ENCODE results near the gene ENOX1. TPM values are rescaled to one million over a fixed set of nuclear protein-coding genes. Genes with fewer than 3 reads are reported as not detected.
"Not testable (repeated sequence)": the region's sequence is repeated elsewhere in the genome, so short reads cannot be mapped to it uniquely, and the experiment has no call there.

The ENOX1 gene
- total RNA-seq, 1 experiment from 2014 or later = 0.35 TPM

- peaks cover 10% of the 10 kb centered on the region; the same call in 1 of the 2 replicates for H3F3A ChIP-seq (ENCODE audit: insufficient read depth, low read depth)
- H3K9me2 ChIP-seq (ENCODE audit: insufficient read depth) = no peaks in the 10 kb centered on the region
- CTCF ChIA-PET = no interaction called here
- H3K27ac ChIP-seq = peak overlapping the region; percentile 67
- no peaks in the 10 kb centered on the region for H3K27me3 ChIP-seq (ENCODE audit: insufficient read depth, low read depth)
- TF ChIP-seq EZH2 (IDR thresholded peaks at IDR 0.05; ENCODE audit: low read depth) (no peak), CTCF (conservative IDR thresholded peaks at IDR 0.05) (no peak)
- POLR2A ChIA-PET (ENCODE audit: unreplicated experiment) = no interaction called here
- no peaks in the 10 kb centered on the region for H3K9me3 ChIP-seq (ENCODE audit: insufficient read depth, low read depth)
- no peak overlapping the region for H2AFZ ChIP-seq
- H3K36me3 ChIP-seq (ENCODE audit: low read depth) = no peaks in the 10 kb centered on the region
- DNase-seq = no peak
- no TSS peak for BruUV-seq (replicated peaks)
- intact Hi-C loops (cut with micrococcal nuclease; ENCODE audit: unreplicated experiment) = no loop called here
- no peak overlapping the region for H3K4me3 ChIP-seq
- peak overlapping the region; percentile 54 for H3K4me2 ChIP-seq
- peaks cover 12% of the 10 kb centered on the region; the same call in 1 of the 2 replicates for H3K4me1 ChIP-seq (replicated peaks; ENCODE audit: insufficient read depth)
- no peaks in the 10 kb centered on the region for H3K79me2 ChIP-seq (ENCODE audit: low read depth)
- H4K20me1 ChIP-seq (ENCODE audit: insufficient read depth) = no peaks in the 10 kb centered on the region
These were observed 44.3 kb upstream of the ENOX1 start for GRCh38 chr13:43831088-43831487.

GRCh38 chr13:43830497-43830881 lies 43.7 kb upstream of the ENOX1 start:
- H3K9me3 ChIP-seq (ENCODE audit: insufficient read depth, low read depth) = no peaks in the 10 kb centered on the region
- intact Hi-C loops (cut with micrococcal nuclease; ENCODE audit: unreplicated experiment) = no loop called here
- CTCF ChIA-PET = no interaction called here
- no peak overlapping the region for H3K4me3 ChIP-seq
- H2AFZ ChIP-seq = 0 out of 2 replicates have a peak overlapping the region, but pooled peaks have one; percentile 73
- no TSS peak for BruUV-seq (replicated peaks)
- no peaks in the 10 kb centered on the region for H3K79me2 ChIP-seq (ENCODE audit: low read depth)
- no peaks in the 10 kb centered on the region for H3K36me3 ChIP-seq (ENCODE audit: low read depth)
- POLR2A ChIA-PET (ENCODE audit: unreplicated experiment) = no interaction called here
- peak overlapping the region; percentile 67 for H3K27ac ChIP-seq
- H3K9me2 ChIP-seq (ENCODE audit: insufficient read depth) = no peaks in the 10 kb centered on the region
- H3K4me2 ChIP-seq = peak overlapping the region; percentile 54
- no peaks in the 10 kb centered on the region for H4K20me1 ChIP-seq (ENCODE audit: insufficient read depth)
- no peak for TF ChIP-seq CTCF (conservative IDR thresholded peaks at IDR 0.05)
- DNase-seq = peak in 1 of 2 experiments; percentile 59
- H3K27me3 ChIP-seq (ENCODE audit: insufficient read depth, low read depth) = no peaks in the 10 kb centered on the region
- peaks cover 12% of the 10 kb centered on the region; the same call in 1 of the 2 replicates for H3K4me1 ChIP-seq (replicated peaks; ENCODE audit: insufficient read depth)
- peaks cover 10% of the 10 kb centered on the region; the same call in 1 of the 2 replicates for H3F3A ChIP-seq (ENCODE audit: insufficient read depth, low read depth)

DNA sequence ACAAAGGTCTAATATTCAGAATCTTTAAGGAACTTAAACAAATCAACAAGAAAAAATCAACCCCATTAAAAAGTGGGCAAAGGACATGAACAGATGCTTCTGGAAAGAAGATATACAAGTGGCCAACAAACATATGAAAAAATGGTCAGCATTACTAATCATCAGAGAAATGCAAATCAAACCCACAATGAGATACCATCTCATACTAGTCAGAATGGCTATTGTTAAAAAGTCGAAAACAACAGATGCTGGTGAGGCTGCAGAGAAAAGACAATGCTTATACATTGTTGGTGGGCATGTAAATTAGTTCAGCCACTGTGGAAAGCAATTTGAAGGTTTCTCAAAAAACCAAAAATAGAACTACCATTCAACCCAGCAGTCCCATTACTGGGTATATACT lies 37.9 kb upstream of the ENOX1 start:
- H3K4me2 ChIP-seq; H3K27me3 ChIP-seq (ENCODE audit: insufficient read depth, low read depth); POLR2A ChIA-PET (ENCODE audit: unreplicated experiment); H3K27ac ChIP-seq; H3K9me3 ChIP-seq (ENCODE audit: insufficient read depth, low read depth); CTCF ChIA-PET; H3K79me2 ChIP-seq (ENCODE audit: low read depth); H3K9me2 ChIP-seq (ENCODE audit: insufficient read depth); H3F3A ChIP-seq (ENCODE audit: insufficient read depth, low read depth); H3K4me3 ChIP-seq; H2AFZ ChIP-seq; BruUV-seq (replicated peaks); DNase-seq; H4K20me1 ChIP-seq (ENCODE audit: insufficient read depth); H3K36me3 ChIP-seq (ENCODE audit: low read depth); intact Hi-C loops (cut with micrococcal nuclease; ENCODE audit: unreplicated experiment); H3K4me1 ChIP-seq (replicated peaks; ENCODE audit: insufficient read depth): not testable (repeated sequence)

- H3F3A ChIP-seq (ENCODE audit: insufficient read depth, low read depth) = no peaks in the 10 kb centered on the region
- intact Hi-C loops (cut with micrococcal nuclease; ENCODE audit: unreplicated experiment) = no loop called here
- no peak overlapping the region for H3K27ac ChIP-seq
- no peaks in the 10 kb centered on the region for H3K79me2 ChIP-seq (ENCODE audit: low read depth)
- H4K20me1 ChIP-seq (ENCODE audit: insufficient read depth) = no peaks in the 10 kb centered on the region
- no peak for DNase-seq
- no TSS peak for BruUV-seq (replicated peaks)
- no peaks in the 10 kb centered on the region for H3K36me3 ChIP-seq (ENCODE audit: low read depth)
- CTCF ChIA-PET = interaction anchor here (0.6 kb wide), 1 partner anchor 1361 kb away, joined by 3 read pairs; no protein-coding TSS in a partner anchor
- POLR2A ChIA-PET (ENCODE audit: unreplicated experiment) = no interaction called here
- no peaks in the 10 kb centered on the region for H3K27me3 ChIP-seq (ENCODE audit: insufficient read depth, low read depth)
- no peaks in the 10 kb centered on the region for H3K4me1 ChIP-seq (replicated peaks; ENCODE audit: insufficient read depth)
- H3K4me3 ChIP-seq = no peak overlapping the region
- H3K9me2 ChIP-seq (ENCODE audit: insufficient read depth) = no peaks in the 10 kb centered on the region
- no peak for TF ChIP-seq EZH2 (IDR thresholded peaks at IDR 0.05; ENCODE audit: low read depth)
- no peak for TF ChIP-seq CTCF (conservative IDR thresholded peaks at IDR 0.05)
- no peaks in the 10 kb centered on the region for H3K9me3 ChIP-seq (ENCODE audit: insufficient read depth, low read depth)
- no peak overlapping the region for H2AFZ ChIP-seq
- H3K4me2 ChIP-seq = no peak overlapping the region
These were observed 36.2 kb upstream of the ENOX1 start for GRCh38 chr13:43822969-43823368.
